Left renal pelvis (tissue), 4 donors: ENCODE results near the gene PLRG1. TPM values are rescaled to one million over a fixed set of nuclear protein-coding genes. Genes with fewer than 3 reads are reported as not detected.

Experiments
- DNase-seq, 4 donors: peaks; one replicate each; pipeline ENCODE4 v3.0.0-alpha.2; 2013; ENCODE audit warnings: low read depth in 4 of 4, low spot score in 3 of 4
- polyA plus RNA-seq, 4 donors: library from polyadenylated mRNA; unstranded; fragments of 120-200 nt; gene quantifications; one replicate each; pipeline ENCODE4 v1.2.1, GENCODE V29; 2013; ENCODE audit not compliant: insufficient read length in 4 of 4

The PLRG1 gene
- polyA plus RNA-seq, 4 donors, result 88.4 to 132 (median 110) TPM

DNA sequence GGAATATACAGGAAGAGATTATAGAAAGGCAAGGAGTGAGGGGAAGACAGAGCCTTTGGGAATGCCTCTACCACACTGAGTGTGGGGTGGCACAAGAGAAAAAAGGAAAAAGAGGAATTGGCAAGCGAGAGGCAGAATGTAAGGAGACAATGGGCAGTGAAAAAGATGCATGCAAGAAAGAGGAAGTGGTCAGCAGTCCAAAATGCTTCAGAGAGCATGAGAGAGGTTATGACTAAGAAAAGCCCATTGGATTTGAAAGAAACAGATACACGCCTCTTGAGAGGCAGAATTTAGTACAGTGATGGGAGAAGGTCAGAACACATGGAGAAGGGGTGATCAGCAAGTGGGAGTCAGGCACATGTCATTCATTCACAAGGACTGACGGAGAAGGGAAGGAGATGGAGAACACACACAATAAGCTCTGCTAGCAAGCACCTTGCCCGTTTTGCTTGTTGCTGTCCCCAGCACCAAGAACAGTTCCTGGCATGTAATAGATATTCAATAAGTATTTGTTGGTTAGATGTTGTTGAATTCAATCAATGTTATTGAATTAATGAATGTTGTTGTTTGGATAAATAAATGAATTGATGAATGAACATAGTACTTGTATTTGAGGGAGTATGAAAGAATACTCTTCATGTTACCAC, 65.0 kb downstream of the PLRG1 start:
- no peak for DNase-seq

Other genes starting within 250 kb of the PLRG1 start
- 10 to 100 TPM in 1 of 4 donors, 1 to 10 TPM in 3; 6.3 to 26.0 (median 8.1) TPM for gene DCHS2, start 58.6 kb downstream of the PLRG1 start, polyA plus RNA-seq
- 100 to 1,000 TPM in 1 of 4 donors, 10 to 100 TPM in 1, 1 to 10 TPM in 2; 5.5 to 122 (median 21.1) TPM for gene FGB, start 12.6 kb upstream of the PLRG1 start, polyA plus RNA-seq
- 10 to 100 TPM in 1 of 4 donors, 1 to 10 TPM in 1, not detected in 2; 1.2 to 25.6 TPM for gene FGA, start 40.3 kb upstream of the PLRG1 start, polyA plus RNA-seq
- 10 to 100 TPM in 1 of 4 donors, under 1 TPM in 1, not detected in 2; 0.27 to 25.0 TPM for gene FGG, start 62.3 kb upstream of the PLRG1 start, polyA plus RNA-seq
- gene LRAT, start 193.6 kb upstream of the PLRG1 start, polyA plus RNA-seq, result under 1 TPM; 0.70 to 0.98 (median 0.88) TPM
- under 1 TPM; 0.05 to 0.13 (median 0.09) TPM for gene RBM46, start 230.9 kb upstream of the PLRG1 start, polyA plus RNA-seq